SK-N-SH treated with all-trans-retinoic acid at 6 μM for 48 hours (cell line): Measurements from ENCODE around the gene LRBA.

ENCODE experiments used
- ATAC-seq: fragments of 200-7000 bp; cut with Tn5 transposase; 3 replicates; pipeline ENCODE4 v1.9.1; 2020; ENCODE audit warnings: mild to moderate bottlenecking, moderate library complexity
- ARNTL ChIP-seq: fragments of 450-650 bp; formaldehyde crosslinking; IDR thresholded peaks from 2 replicates; pipeline ENCODE4 v1.5.0; 2020; ENCODE audit warnings: low read depth, mild to moderate bottlenecking, moderate library complexity, borderline replicate concordance
- BACH2 ChIP-seq: fragments of 250-450 bp; sonication (Bioruptor Pico); IDR thresholded peaks from 2 replicates; pipeline ENCODE4 v1.9.0; 2021; ENCODE audit warnings: mild to moderate bottlenecking, borderline replicate concordance
- CREB5 ChIP-seq: fragments of 250-450 bp; sonication (Bioruptor Pico); IDR thresholded peaks from 2 replicates; pipeline ENCODE4 v1.5.1; 2020; ENCODE audit warnings: low read depth, mild to moderate bottlenecking, moderate library complexity
- GLIS3 ChIP-seq: fragments of 250-450 bp; sonication (Bioruptor Pico); IDR thresholded peaks from 2 replicates; pipeline ENCODE4 v1.5.0; 2020; ENCODE audit warnings: mild to moderate bottlenecking, moderate library complexity
- ISL1 ChIP-seq: fragments of 250-450 bp; sonication (Bioruptor Pico); IDR thresholded peaks from 2 replicates; pipeline ENCODE4 v2.1.2; 2022; ENCODE audit warnings: mild to moderate bottlenecking, moderate library complexity
- OSR1 ChIP-seq: fragments of 250-450 bp; sonication (Bioruptor Pico); IDR thresholded peaks from 2 replicates; pipeline ENCODE4 v1.8.0; 2022; ENCODE audit warnings: moderate library complexity, mild to moderate bottlenecking, inconsistent platforms
- POU6F1 ChIP-seq: fragments of 250-450 bp; sonication (Bioruptor Pico); IDR thresholded peaks from 2 replicates; pipeline ENCODE4 v1.8.0; 2021; ENCODE audit warnings: low read depth, mild to moderate bottlenecking, moderate library complexity, borderline replicate concordance
- PPARA ChIP-seq: fragments of 250-450 bp; sonication (Bioruptor Pico); IDR thresholded peaks from 2 replicates; pipeline ENCODE4 v1.5.0; 2020; ENCODE audit warnings: mild to moderate bottlenecking, borderline replicate concordance
- SNAI2 ChIP-seq: fragments of 250-450 bp; sonication (Bioruptor Pico); IDR thresholded peaks from 2 replicates; pipeline ENCODE4 v1.5.0; 2020; ENCODE audit warnings: mild to moderate bottlenecking, moderate library complexity
- TCF4 ChIP-seq: fragments of 250-450 bp; sonication (Bioruptor Pico); IDR thresholded peaks from 2 replicates; pipeline ENCODE4 v1.8.0; 2021; ENCODE audit warnings: mild to moderate bottlenecking, moderate library complexity, borderline replicate concordance
- TOX ChIP-seq: fragments of 250-450 bp; sonication (Bioruptor Pico); IDR thresholded peaks from 2 replicates; pipeline ENCODE4 v1.8.0; 2021; ENCODE audit warnings: mild to moderate bottlenecking, moderate library complexity, borderline replicate concordance
- TSHZ2 ChIP-seq: fragments of 250-450 bp; sonication (Bioruptor Pico); IDR thresholded peaks from 2 replicates; pipeline ENCODE4 v1.5.0; 2020; ENCODE audit warnings: mild to moderate bottlenecking, moderate library complexity
- ZC3H10 ChIP-seq: fragments of 250-450 bp; sonication (Bioruptor Pico); IDR thresholded peaks from 2 replicates; pipeline ENCODE4 v1.5.1; 2021; ENCODE audit warnings: mild to moderate bottlenecking, moderate library complexity
- ZFP3 ChIP-seq: fragments of 250-450 bp; sonication (Bioruptor Pico); IDR thresholded peaks from 2 replicates; pipeline ENCODE4 v1.5.0; 2020; ENCODE audit warnings: mild to moderate bottlenecking, moderate library complexity
- ZFP30 ChIP-seq: fragments of 450-650 bp; formaldehyde crosslinking; IDR thresholded peaks from 2 replicates; pipeline ENCODE4 v1.5.0; 2022; ENCODE audit warnings: mild to moderate bottlenecking, moderate library complexity
- ZNF565 ChIP-seq: fragments of 450-650 bp; formaldehyde crosslinking; conservative IDR thresholded peaks from 2 replicates; pipeline ENCODE4 v1.5.0; 2020; ENCODE audit warnings: low read depth, mild to moderate bottlenecking, moderate library complexity
- ZNF70 ChIP-seq: fragments of 450-650 bp; formaldehyde crosslinking; IDR thresholded peaks from 2 replicates; pipeline ENCODE4 v1.5.0; 2020; ENCODE audit warnings: mild to moderate bottlenecking, moderate library complexity
- ZNF8 ChIP-seq: fragments of 450-650 bp; formaldehyde crosslinking; IDR thresholded peaks from 2 replicates; pipeline ENCODE4 v1.5.0; 2020; ENCODE audit warnings: mild to moderate bottlenecking, moderate library complexity
- TF ChIP-seq, protein P1 (sequence below): fragments of 250-450 bp; sonication (Bioruptor Pico); IDR thresholded peaks from 2 replicates; pipeline ENCODE4 v1.8.0; 2020; ENCODE audit warnings: mild to moderate bottlenecking, moderate library complexity, borderline replicate concordance
- TF ChIP-seq, protein P2 (sequence below): fragments of 250-450 bp; sonication (Bioruptor Pico); IDR thresholded peaks from 2 replicates; pipeline ENCODE4 v1.5.1; 2021; ENCODE audit warnings: mild to moderate bottlenecking, moderate library complexity

LRBA gene

DNA sequence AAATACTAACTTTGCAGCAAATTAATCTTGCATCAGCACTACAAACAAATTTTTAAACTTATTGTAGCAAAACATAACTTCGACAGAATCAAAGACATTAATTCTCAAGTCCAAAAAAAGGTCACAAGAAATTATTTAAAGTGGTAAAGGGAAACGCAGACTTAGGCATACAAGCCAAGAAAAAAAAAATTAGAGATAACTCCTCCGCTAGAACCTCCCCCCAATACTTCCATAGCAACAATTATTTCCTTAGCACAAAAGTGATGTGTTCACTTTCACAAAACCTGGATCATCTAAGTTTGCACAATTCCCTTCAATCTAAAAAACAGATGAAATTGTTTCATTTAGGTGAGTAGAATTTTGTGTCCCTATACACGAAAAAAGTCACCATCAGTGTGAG lies 1.1 kb downstream of the LRBA start:
- ATAC-seq: no peak
- no peak for TF ChIP-seq ARNTL (CRISPR knock-in tag)

GRCh38 chr4:151013491-151013890 lies 1.6 kb downstream of the LRBA start:
- TF ChIP-seq ARNTL (CRISPR knock-in tag) (no peak), TCF4 (no peak), SNAI2 (CRISPR knock-in tag) (no peak), ISL1 (CRISPR knock-in tag) (no peak), ZNF70 (no peak), CREB5 (CRISPR knock-in tag) (no peak), TOX (CRISPR knock-in tag) (no peak), ZC3H10 (CRISPR knock-in tag) (no peak), OSR1 (CRISPR knock-in tag) (no peak), ZFP30 (no peak), BACH2 (CRISPR knock-in tag) (no peak), GLIS3 (CRISPR knock-in tag) (no peak), POU6F1 (CRISPR knock-in tag) (no peak), ZNF8 (no peak), ZNF565 (no peak)
- TF ChIP-seq, protein P1, sequence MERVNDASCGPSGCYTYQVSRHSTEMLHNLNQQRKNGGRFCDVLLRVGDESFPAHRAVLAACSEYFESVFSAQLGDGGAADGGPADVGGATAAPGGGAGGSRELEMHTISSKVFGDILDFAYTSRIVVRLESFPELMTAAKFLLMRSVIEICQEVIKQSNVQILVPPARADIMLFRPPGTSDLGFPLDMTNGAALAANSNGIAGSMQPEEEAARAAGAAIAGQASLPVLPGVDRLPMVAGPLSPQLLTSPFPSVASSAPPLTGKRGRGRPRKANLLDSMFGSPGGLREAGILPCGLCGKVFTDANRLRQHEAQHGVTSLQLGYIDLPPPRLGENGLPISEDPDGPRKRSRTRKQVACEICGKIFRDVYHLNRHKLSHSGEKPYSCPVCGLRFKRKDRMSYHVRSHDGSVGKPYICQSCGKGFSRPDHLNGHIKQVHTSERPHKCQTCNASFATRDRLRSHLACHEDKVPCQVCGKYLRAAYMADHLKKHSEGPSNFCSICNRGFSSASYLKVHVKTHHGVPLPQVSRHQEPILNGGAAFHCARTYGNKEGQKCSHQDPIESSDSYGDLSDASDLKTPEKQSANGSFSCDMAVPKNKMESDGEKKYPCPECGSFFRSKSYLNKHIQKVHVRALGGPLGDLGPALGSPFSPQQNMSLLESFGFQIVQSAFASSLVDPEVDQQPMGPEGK (CRISPR knock-in tag): no peak
- TF ChIP-seq, protein P2, sequence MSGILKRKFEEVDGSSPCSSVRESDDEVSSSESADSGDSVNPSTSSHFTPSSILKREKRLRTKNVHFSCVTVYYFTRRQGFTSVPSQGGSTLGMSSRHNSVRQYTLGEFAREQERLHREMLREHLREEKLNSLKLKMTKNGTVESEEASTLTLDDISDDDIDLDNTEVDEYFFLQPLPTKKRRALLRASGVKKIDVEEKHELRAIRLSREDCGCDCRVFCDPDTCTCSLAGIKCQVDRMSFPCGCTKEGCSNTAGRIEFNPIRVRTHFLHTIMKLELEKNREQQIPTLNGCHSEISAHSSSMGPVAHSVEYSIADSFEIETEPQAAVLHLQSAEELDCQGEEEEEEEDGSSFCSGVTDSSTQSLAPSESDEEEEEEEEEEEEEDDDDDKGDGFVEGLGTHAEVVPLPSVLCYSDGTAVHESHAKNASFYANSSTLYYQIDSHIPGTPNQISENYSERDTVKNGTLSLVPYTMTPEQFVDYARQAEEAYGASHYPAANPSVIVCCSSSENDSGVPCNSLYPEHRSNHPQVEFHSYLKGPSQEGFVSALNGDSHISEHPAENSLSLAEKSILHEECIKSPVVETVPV: no peak
- no peak for ATAC-seq

GRCh38 chr4:151012820-151013219 lies 2.3 kb downstream of the LRBA start:
- no peak for TF ChIP-seq GLIS3 (CRISPR knock-in tag)
- no peak for TF ChIP-seq OSR1 (CRISPR knock-in tag)
- TF ChIP-seq, protein P1 (CRISPR knock-in tag): no peak
- TF ChIP-seq CREB5 (CRISPR knock-in tag): no peak
- no peak for TF ChIP-seq ZNF8
- no peak for TF ChIP-seq ZFP3 (CRISPR knock-in tag)
- no peak for TF ChIP-seq TSHZ2
- TF ChIP-seq TOX (CRISPR knock-in tag): no peak
- no peak for TF ChIP-seq ISL1 (CRISPR knock-in tag)
- no peak for TF ChIP-seq PPARA
- no peak for TF ChIP-seq ZFP30
- no peak for ATAC-seq
